Natural killer cell (primary cell): Measurements from ENCODE around the gene OR11A1. TPM values are rescaled to one million over a fixed set of nuclear protein-coding genes. Genes with fewer than 3 reads are reported as not detected.
"Not testable (repeated sequence)": the region's sequence is repeated elsewhere in the genome, so short reads cannot be mapped to it uniquely, and the experiment has no call there.

Source experiments
- ATAC-seq, 3 donors: fragments of 150-1000 bp in 2 of 3; fragments of 200-7000 bp in 1 of 3; cut with Tn5 transposase; 1 replicate in 1 of 3; 2 replicates in 2 of 3; pipeline ENCODE4 v1.10.0; 2021; ENCODE audit warnings: mild to moderate bottlenecking in 2 of 3, moderate library complexity in 2 of 3
- DNase-seq, 2 donors: peaks; one replicate each; pipeline versions ENCODE4 v3.0.0 to v3.0.0-alpha.2; 2013 to 2021; ENCODE audit warnings: mixed read lengths in 1 of 2
- H3K27ac ChIP-seq: one replicate; pipeline ENCODE4 v1.5.1; 2013; ENCODE audit warnings: mild to moderate bottlenecking, low read length
- H3K27me3 ChIP-seq: one replicate; pipeline ENCODE4 v1.6.1; 2013; ENCODE audit warnings: low read length; ENCODE audit not compliant: control insufficient read depth, insufficient read depth
- H3K36me3 ChIP-seq: one replicate; pipeline ENCODE4 v1.6.1; 2013; ENCODE audit warnings: low read length; ENCODE audit not compliant: control insufficient read depth, insufficient read depth
- H3K4me1 ChIP-seq: one replicate; pipeline ENCODE4 v1.6.1; 2013; ENCODE audit warnings: low read length; ENCODE audit not compliant: control insufficient read depth, insufficient read depth
- H3K4me3 ChIP-seq: one replicate; pipeline ENCODE4 v1.5.1; 2013; ENCODE audit warnings: low read length
- H3K9me3 ChIP-seq: one replicate; pipeline ENCODE4 v1.6.1; 2013; ENCODE audit warnings: low read length; ENCODE audit not compliant: control insufficient read depth, insufficient read depth
- H3K27ac Mint-ChIP-seq, 2 donors: one replicate each; pipeline ENCODE4 v1.8.0; 2022; ENCODE audit warnings: mild to moderate bottlenecking in 2 of 2, mixed read lengths in 2 of 2, moderate library complexity in 1 of 2
- H3K27me3 Mint-ChIP-seq, 2 donors: one replicate each; pipeline ENCODE4 v1.8.0; 2022; ENCODE audit warnings: low read depth in 2 of 2, mixed read lengths in 2 of 2
- H3K36me3 Mint-ChIP-seq: one replicate; pipeline ENCODE4 v1.8.0; 2022; ENCODE audit warnings: mixed read lengths
- H3K4me1 Mint-ChIP-seq, 2 donors: one replicate each; pipeline ENCODE4 v1.8.0; 2022; ENCODE audit warnings: mixed read lengths in 2 of 2
- H3K4me3 Mint-ChIP-seq: one replicate; pipeline ENCODE4 v1.8.0; 2022; ENCODE audit warnings: mild to moderate bottlenecking, moderate library complexity, mixed read lengths
- H3K9me3 Mint-ChIP-seq, 2 donors: one replicate each; pipeline ENCODE4 v1.8.0; 2022; ENCODE audit warnings: mixed read lengths in 2 of 2
- WGBS: methylation state at CpG from one replicate; pipeline ENCODE4 v1.1.7; 2013; ENCODE audit warnings: missing lambda C conversion rate; ENCODE audit not compliant: insufficient coverage; 5-methylcytosine and 5-hydroxymethylcytosine counted together
- intact Hi-C: fragments of 100-400 bp; cut with micrococcal nuclease; formaldehyde crosslinking; loops from one replicate; pipeline ENCODE4 v1.14.2; 2022
- total RNA-seq, 4 donors: library from RNA; stranded (reverse); fragments of 120-200 nt in 1 of 4; gene quantifications; one replicate each; pipeline versions ENCODE4 v1.2.3 to v1.2.4, GENCODE V29; 2013 to 2022
- TF ChIP-seq, protein P1 (sequence below): fragments of 200-600 bp; IDR thresholded peaks from one replicate; pipeline ENCODE4 v1.8.0; 2022; ENCODE audit warnings: antibody characterized with exemption

The OR11A1 gene
- total RNA-seq, 3 donors from 2014 or later (not counting 1 experiment from before 2014, with no cell fraction given), result not detected

DNA sequence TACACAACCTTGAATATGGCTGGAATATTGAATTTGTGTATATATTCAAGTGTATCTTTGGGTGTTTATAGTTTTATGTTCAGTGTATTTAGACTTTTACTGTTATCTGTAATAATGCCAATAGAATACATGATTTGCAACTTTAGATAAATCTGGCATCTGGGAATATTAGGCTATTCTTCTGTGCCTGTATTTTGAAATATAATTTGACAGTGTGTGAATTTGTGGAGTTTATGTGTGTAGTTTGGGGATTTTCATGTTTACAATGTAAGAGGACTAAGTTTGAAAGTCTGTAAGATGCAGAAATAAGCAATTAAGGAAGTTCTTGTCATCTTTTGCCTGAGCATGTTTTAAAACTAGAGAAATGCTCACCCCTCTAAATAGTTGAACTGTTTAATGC lies 17.9 kb downstream of the OR11A1 start, which contains the start of gene OR10C1:
Gene OR10C1, plus strand, starts transcription at position 301 of the 400 bp plus-strand sequence. CDS start 710 bp downstream, outside the sequence.
- H3K4me3 Mint-ChIP-seq, result no peak within 1 kb of the TSS
- Histone ChIP-seq H3K4me1 (no peaks in the 10 kb centered on the region), H3K27ac (no peak within 1 kb of the TSS), H3K36me3 (no peaks in the 10 kb centered on the region), H3K27me3 (peaks cover 2% of the 10 kb centered on the region), H3K4me3 (no peak within 1 kb of the TSS), H3K9me3 (no peaks in the 10 kb centered on the region)
- no peaks in the 10 kb centered on the region for H3K36me3 Mint-ChIP-seq
- no peak within 1 kb of the TSS for H3K27ac Mint-ChIP-seq
- H3K9me3 Mint-ChIP-seq, result no peaks in the 10 kb centered on the region
- intact Hi-C loops, result no loop called here
- TF ChIP-seq, protein P1, sequence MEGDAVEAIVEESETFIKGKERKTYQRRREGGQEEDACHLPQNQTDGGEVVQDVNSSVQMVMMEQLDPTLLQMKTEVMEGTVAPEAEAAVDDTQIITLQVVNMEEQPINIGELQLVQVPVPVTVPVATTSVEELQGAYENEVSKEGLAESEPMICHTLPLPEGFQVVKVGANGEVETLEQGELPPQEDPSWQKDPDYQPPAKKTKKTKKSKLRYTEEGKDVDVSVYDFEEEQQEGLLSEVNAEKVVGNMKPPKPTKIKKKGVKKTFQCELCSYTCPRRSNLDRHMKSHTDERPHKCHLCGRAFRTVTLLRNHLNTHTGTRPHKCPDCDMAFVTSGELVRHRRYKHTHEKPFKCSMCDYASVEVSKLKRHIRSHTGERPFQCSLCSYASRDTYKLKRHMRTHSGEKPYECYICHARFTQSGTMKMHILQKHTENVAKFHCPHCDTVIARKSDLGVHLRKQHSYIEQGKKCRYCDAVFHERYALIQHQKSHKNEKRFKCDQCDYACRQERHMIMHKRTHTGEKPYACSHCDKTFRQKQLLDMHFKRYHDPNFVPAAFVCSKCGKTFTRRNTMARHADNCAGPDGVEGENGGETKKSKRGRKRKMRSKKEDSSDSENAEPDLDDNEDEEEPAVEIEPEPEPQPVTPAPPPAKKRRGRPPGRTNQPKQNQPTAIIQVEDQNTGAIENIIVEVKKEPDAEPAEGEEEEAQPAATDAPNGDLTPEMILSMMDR, result no peak
- DNase-seq, result no peak
- H3K27me3 Mint-ChIP-seq, result peaks cover 23 to 52% of the 10 kb centered on the region in 2 donors
- no peak for ATAC-seq
- H3K4me1 Mint-ChIP-seq, result no peaks in the 10 kb centered on the region

DNA sequence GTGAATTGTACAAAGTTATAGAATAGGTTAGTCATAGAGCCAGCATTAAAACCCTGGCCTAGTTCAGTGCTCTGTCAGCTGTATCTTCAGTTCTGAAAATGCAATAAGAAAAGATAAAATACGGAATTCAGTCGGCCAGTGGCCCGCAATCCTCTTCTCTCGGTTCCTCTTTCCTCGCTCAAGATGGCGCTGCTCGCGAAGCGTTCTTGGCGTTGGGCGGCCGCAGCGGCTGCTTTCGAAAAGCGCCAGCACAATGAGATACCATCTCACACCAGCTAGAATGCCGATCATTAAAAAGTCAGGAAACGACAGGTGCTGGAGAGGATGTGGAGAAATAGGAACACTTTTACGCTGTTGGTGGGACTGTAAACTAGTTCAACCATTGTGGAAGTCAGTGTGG lies 20.1 kb downstream of the OR11A1 start:
- H3K4me1 ChIP-seq, H3K9me3 ChIP-seq, intact Hi-C loops, H3K4me3 Mint-ChIP-seq, H3K4me1 Mint-ChIP-seq, H3K36me3 Mint-ChIP-seq, H3K27ac ChIP-seq, H3K27me3 ChIP-seq, H3K4me3 ChIP-seq, H3K36me3 ChIP-seq, H3K27ac Mint-ChIP-seq, DNase-seq, H3K9me3 Mint-ChIP-seq, ATAC-seq: not testable (repeated sequence)
- peaks cover 32 to 70% of the 10 kb centered on the region in 2 donors for H3K27me3 Mint-ChIP-seq
- WGBS, result 87% methylated on average over 15 of the region's 18 CpGs

DNA sequence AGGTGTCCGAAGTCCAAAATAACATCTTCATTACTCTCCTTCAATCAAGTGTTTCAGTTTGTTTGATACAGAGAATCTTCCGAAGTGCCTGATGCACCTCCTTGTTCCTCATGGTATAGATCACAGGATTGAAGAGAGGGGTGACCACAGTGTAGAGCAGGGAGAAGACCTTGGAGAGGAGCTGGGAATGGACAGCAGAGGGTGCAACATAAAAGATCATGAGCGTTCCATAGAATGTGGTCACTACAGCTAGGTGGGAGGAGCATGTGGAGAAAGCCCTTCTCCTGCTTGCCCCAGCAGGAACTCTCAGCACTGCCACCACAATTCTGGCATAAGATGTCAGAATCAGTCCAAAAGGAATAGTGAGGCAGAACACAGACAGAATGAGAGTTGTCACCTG lies 30.2 kb downstream of the OR11A1 start:
- Histone ChIP-seq H3K27ac (no peak overlapping the region), H3K4me1 (no peaks in the 10 kb centered on the region), H3K27me3 (peaks cover 2% of the 10 kb centered on the region), H3K4me3 (no peak overlapping the region), H3K36me3 (no peaks in the 10 kb centered on the region), H3K9me3 (no peaks in the 10 kb centered on the region)
- ATAC-seq (no peak), DNase-seq (no peak)
- Mint-ChIP-seq H3K4me1 (no peaks in the 10 kb centered on the region), H3K27me3 (peaks cover 9 to 39% of the 10 kb centered on the region in 2 donors), H3K9me3 (peaks cover 0 to 2% of the 10 kb centered on the region in 2 donors), H3K4me3 (no peak overlapping the region), H3K27ac (no peak overlapping the region), H3K36me3 (no peaks in the 10 kb centered on the region)
- TF ChIP-seq, protein P1, result no peak
- intact Hi-C loops, result no loop called here
- WGBS, result 89% methylated on average over 3 of the region's 3 CpGs

DNA sequence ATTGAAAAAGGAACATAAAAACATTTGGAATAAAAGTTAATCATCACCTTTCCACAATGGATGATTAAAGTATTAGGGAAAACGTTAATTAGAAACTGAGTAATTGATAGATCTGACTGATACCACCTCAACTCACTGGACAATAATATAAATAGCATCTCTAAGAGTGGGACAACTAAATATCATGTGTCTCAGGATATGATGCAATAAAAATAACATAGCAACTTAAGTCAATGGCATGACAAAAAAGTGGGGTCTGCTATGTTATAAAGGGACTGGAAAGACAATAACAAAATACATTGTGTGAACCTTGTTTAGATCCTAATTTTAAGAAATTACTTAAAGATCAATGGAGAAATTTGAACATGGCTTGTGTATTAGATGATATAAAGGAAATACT lies 31.8 kb downstream of the OR11A1 start:
- TF ChIP-seq, protein P1, result no peak
- no peak for ATAC-seq
- Histone ChIP-seq H3K27ac (no peak overlapping the region), H3K4me1 (no peaks in the 10 kb centered on the region), H3K4me3 (no peak overlapping the region), H3K9me3 (no peaks in the 10 kb centered on the region), H3K27me3 (peaks cover 2% of the 10 kb centered on the region), H3K36me3 (no peaks in the 10 kb centered on the region)
- H3K27ac Mint-ChIP-seq, result no peak overlapping the region
- no peak for DNase-seq
- peaks cover 0 to 2% of the 10 kb centered on the region in 2 donors for H3K9me3 Mint-ChIP-seq
- no CpG with 5 or more reads among the region's 1 CpG for WGBS
- intact Hi-C loops, result no loop called here
- H3K4me3 Mint-ChIP-seq, result no peak overlapping the region
- H3K36me3 Mint-ChIP-seq, result no peaks in the 10 kb centered on the region
- no peaks in the 10 kb centered on the region for H3K4me1 Mint-ChIP-seq
- H3K27me3 Mint-ChIP-seq, result peaks cover 16 to 49% of the 10 kb centered on the region in 2 donors
